Chondrocyte (in vitro differentiated cells): Measurements from ENCODE around the gene BAHD1. TPM values are rescaled to one million over a fixed set of nuclear protein-coding genes. Genes with fewer than 3 reads are reported as not detected.

Source experiments
- DNase-seq: peaks from one replicate; pipeline ENCODE4 v3.0.0; 2021; ENCODE audit warnings: mixed read lengths, low spot score
- H3K27ac Mint-ChIP-seq: one replicate; pipeline ENCODE4 v1.8.0; 2021; ENCODE audit warnings: mild to moderate bottlenecking, moderate library complexity, mixed read lengths; ENCODE audit not compliant: unreplicated experiment
- H3K27me3 Mint-ChIP-seq: 2 replicates; pipeline ENCODE4 v1.8.0; 2021; ENCODE audit warnings: low read depth, mixed read lengths
- H3K36me3 Mint-ChIP-seq: 2 replicates; pipeline ENCODE4 v1.8.0; 2021; ENCODE audit warnings: low read depth, mixed read lengths
- H3K4me1 Mint-ChIP-seq: 2 replicates; pipeline ENCODE4 v1.8.0; 2021; ENCODE audit warnings: low read depth, mild to moderate bottlenecking, mixed read lengths
- H3K4me3 Mint-ChIP-seq: one replicate; pipeline ENCODE4 v1.8.0; 2021; ENCODE audit warnings: mild to moderate bottlenecking, moderate library complexity, mixed read lengths; ENCODE audit not compliant: unreplicated experiment
- H3K9me3 Mint-ChIP-seq: 2 replicates; pipeline ENCODE4 v1.8.0; 2021; ENCODE audit warnings: low read depth, mixed read lengths
- total RNA-seq: library from RNA; stranded (reverse); gene quantifications from 3 replicates; pipeline ENCODE4 v1.2.1, GENCODE V29; 2021
- TF ChIP-seq, protein P1 (sequence below): fragments of 200-600 bp; sonication (generic); IDR thresholded peaks from 2 replicates; pipeline ENCODE4 v1.5.0; 2021; ENCODE audit warnings: antibody characterized with exemption, mild to moderate bottlenecking, moderate library complexity

BAHD1 gene
- total RNA-seq, 1 donor from 2014 or later = 24.8 TPM

DNA sequence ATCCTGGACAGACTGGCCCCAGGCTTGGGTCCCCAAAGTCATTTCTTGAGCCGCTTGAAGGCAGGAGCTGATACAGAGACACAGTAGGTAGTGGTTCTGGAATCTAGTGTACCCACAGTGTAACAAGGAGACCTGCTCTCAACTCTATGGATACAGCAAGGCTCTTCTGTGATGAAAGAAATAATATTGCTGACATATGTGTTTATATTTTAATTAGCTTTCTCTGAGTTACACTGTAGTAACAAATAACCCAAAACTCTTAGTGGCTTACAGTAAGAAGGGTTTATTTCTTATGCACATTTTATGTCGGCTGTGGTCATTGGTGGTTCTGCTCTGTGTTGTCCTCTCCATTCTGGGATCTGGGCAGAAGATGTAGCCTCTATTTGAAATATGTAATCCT, 75.6 kb downstream of the BAHD1 start:
- H3K9me3 Mint-ChIP-seq = no peaks in the 10 kb centered on the region
- no peak overlapping the region for H3K4me3 Mint-ChIP-seq
- H3K4me1 Mint-ChIP-seq = peaks cover 10% of the 10 kb centered on the region
- no peak overlapping the region for H3K27ac Mint-ChIP-seq
- H3K36me3 Mint-ChIP-seq = no peaks in the 10 kb centered on the region
- TF ChIP-seq, protein P1, sequence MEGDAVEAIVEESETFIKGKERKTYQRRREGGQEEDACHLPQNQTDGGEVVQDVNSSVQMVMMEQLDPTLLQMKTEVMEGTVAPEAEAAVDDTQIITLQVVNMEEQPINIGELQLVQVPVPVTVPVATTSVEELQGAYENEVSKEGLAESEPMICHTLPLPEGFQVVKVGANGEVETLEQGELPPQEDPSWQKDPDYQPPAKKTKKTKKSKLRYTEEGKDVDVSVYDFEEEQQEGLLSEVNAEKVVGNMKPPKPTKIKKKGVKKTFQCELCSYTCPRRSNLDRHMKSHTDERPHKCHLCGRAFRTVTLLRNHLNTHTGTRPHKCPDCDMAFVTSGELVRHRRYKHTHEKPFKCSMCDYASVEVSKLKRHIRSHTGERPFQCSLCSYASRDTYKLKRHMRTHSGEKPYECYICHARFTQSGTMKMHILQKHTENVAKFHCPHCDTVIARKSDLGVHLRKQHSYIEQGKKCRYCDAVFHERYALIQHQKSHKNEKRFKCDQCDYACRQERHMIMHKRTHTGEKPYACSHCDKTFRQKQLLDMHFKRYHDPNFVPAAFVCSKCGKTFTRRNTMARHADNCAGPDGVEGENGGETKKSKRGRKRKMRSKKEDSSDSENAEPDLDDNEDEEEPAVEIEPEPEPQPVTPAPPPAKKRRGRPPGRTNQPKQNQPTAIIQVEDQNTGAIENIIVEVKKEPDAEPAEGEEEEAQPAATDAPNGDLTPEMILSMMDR = no peak
- no peaks in the 10 kb centered on the region for H3K27me3 Mint-ChIP-seq
- DNase-seq = no peak

Other genes starting within 250 kb of the BAHD1 start
- gene PAK6, start 201.9 kb upstream of the BAHD1 start, total RNA-seq = 0.37 to 0.41 TPM in 2 of 3 replicates, not detected in the other
- 0.25 to 1.1 TPM in 2 of 3 replicates, not detected in the other for gene ANKRD63, start 157.9 kb upstream of the BAHD1 start, total RNA-seq
- 1.4 to 3.4 TPM (median 2.8 TPM) in 3 replicates for gene PLCB2, start 133.0 kb upstream of the BAHD1 start, total RNA-seq
- gene INAFM2, start 117.3 kb upstream of the BAHD1 start, total RNA-seq = 68.8 to 128 TPM (median 80.6 TPM) in 3 replicates
- gene CCDC9B, start 100.0 kb upstream of the BAHD1 start, total RNA-seq = 55.4 to 60.0 TPM (median 58.0 TPM) in 3 replicates
- gene PHGR1, start 89.9 kb upstream of the BAHD1 start, total RNA-seq = not detected in 3 replicates
- 1.3 to 2.2 TPM (median 1.4 TPM) in 3 replicates for gene DISP2, start 82.7 kb upstream of the BAHD1 start, total RNA-seq
- 20.9 to 28.4 TPM (median 27.9 TPM) in 3 replicates for gene KNSTRN, start 58.2 kb upstream of the BAHD1 start, total RNA-seq
- 42.0 to 58.9 TPM (median 42.5 TPM) in 3 replicates for gene IVD, start 35.2 kb upstream of the BAHD1 start, total RNA-seq
- 45.4 to 46.2 TPM (median 45.7 TPM) in 3 replicates for gene CHST14, start 30.0 kb downstream of the BAHD1 start, total RNA-seq
- 16.7 to 22.5 TPM (median 21.2 TPM) in 3 replicates for gene CCDC32, start 124.1 kb downstream of the BAHD1 start, total RNA-seq
- 7.7 to 10.9 TPM (median 10.2 TPM) in 3 replicates for gene RPUSD2, start 128.3 kb downstream of the BAHD1 start, total RNA-seq
- 4.7 to 6.0 TPM (median 5.5 TPM) in 3 replicates for gene KNL1, start 153.3 kb downstream of the BAHD1 start, total RNA-seq